Measurements from ENCODE around the gene TNS3. TPM values are rescaled to one million over a fixed set of nuclear protein-coding genes. Genes with fewer than 3 reads are reported as not detected.

TNS3 gene
- total and polyA plus RNA-seq, 2 donors (not counting 3 experiments of a cell fraction or from before 2014, with no cell fraction given): 10.4 to 45.1 TPM

GRCh38 chr7:47461746-47462145 is 120.2 kb downstream of the TNS3 start:
- no TSS peak for BruUV-seq (replicated peaks)
- no peak for DNase-seq (ENCODE audit: low read depth, low spot score)
- no peaks in the 10 kb centered on the region for H4K20me1 ChIP-seq (replicated peaks; ENCODE audit: control insufficient read depth, extremely low read depth, insufficient read depth, low read length)

More at GRCh38 chr7:47461746-47462145, 120.2 kb downstream of the TNS3 start:
- Histone ChIP-seq H2AFZ (ENCODE audit: low read depth, low read length) (no peak overlapping the region), H3K27me3 (ENCODE audit: control insufficient read depth in 2 of 2, insufficient read depth in 2 of 2, low read length in 2 of 2) (no peaks in the 10 kb centered on the region), H3K4me3 (replicated peaks in 1 of 3; ENCODE audit: insufficient read depth in 1 of 3, low read depth in 1 of 3, low read length in 3 of 3) (no peak overlapping the region), H3K4me2 (ENCODE audit: insufficient read depth, low read length) (no peak overlapping the region), H3K9ac (replicated peaks; ENCODE audit: extremely low read depth, insufficient read depth, low read length) (no peak overlapping the region), H3K27ac (ENCODE audit: insufficient read depth, low read depth, low read length) (no peak overlapping the region), H3K9me3 (replicated peaks; ENCODE audit: control insufficient read depth, insufficient read depth, low read length) (no peaks in the 10 kb centered on the region), H3K36me3 (ENCODE audit: control insufficient read depth in 2 of 2, extremely low read depth in 1 of 2, insufficient read depth in 2 of 2, low read length in 2 of 2) (no peaks in the 10 kb centered on the region), H3K4me1 (ENCODE audit: control insufficient read depth, extremely low read depth, insufficient read depth, low read length) (peaks cover 16% of the 10 kb centered on the region), H3K9me1 (replicated peaks; ENCODE audit: control insufficient read depth, extremely low read depth, insufficient read depth, low read length) (no peaks in the 10 kb centered on the region), H3K79me2 (ENCODE audit: control insufficient read depth, insufficient read depth, low read length) (no peaks in the 10 kb centered on the region)
- intact Hi-C loops (cut with micrococcal nuclease): no loop called here
- no peak for TF ChIP-seq JUN (IDR thresholded peaks at IDR 0.05; ENCODE audit: borderline replicate concordance, insufficient read depth, insufficient read length, low read depth)
- no peak for TF ChIP-seq POLR2A (IDR thresholded peaks at IDR 0.05; ENCODE audit: low read depth, low read length)
- no peak for TF ChIP-seq EZH2 (IDR thresholded peaks at IDR 0.05; ENCODE audit: borderline replicate concordance, low read depth, low read length, severe bottlenecking)
- no peak for TF ChIP-seq GATA2 (IDR thresholded peaks at IDR 0.05; ENCODE audit: insufficient read depth, insufficient read length, low read depth, low read length)
- TF ChIP-seq MAX (IDR thresholded peaks at IDR 0.05; ENCODE audit: insufficient read depth, insufficient read length): no peak
- TF ChIP-seq CTCF (IDR thresholded peaks at IDR 0.05; ENCODE audit: extremely low read depth in 1 of 2, insufficient read depth in 1 of 2, low read depth in 1 of 2, low read length in 2 of 2): no peak
- TF ChIP-seq MYC (IDR thresholded peaks at IDR 0.05; ENCODE audit: low read depth, low read length): no peak
- TF ChIP-seq POLR2AphosphoS5 (IDR thresholded peaks at IDR 0.05; ENCODE audit: insufficient read depth, low read depth, low read length): no peak
- TF ChIP-seq FOS (IDR thresholded peaks at IDR 0.05; ENCODE audit: borderline replicate concordance, insufficient read depth, low read length): no peak
- no peak for FAIRE-seq
- ChIA-PET CTCF (interaction anchor here (1.2 to 1.5 kb wide), 4 partner anchors 10 to 195 kb away, joined by 4 to 6 read pairs (median 4); no protein-coding TSS in a partner anchor), POLR2A (no interaction called here)
- dilution Hi-C loops (cut with MboI; ENCODE audit: extremely low pct_ligation_motif_present, low sequenced_read_pairs): no loop called here

Measured in endothelial cell of umbilical vein (primary cell).